ENCODE measurements around the gene CD28.

DNA sequence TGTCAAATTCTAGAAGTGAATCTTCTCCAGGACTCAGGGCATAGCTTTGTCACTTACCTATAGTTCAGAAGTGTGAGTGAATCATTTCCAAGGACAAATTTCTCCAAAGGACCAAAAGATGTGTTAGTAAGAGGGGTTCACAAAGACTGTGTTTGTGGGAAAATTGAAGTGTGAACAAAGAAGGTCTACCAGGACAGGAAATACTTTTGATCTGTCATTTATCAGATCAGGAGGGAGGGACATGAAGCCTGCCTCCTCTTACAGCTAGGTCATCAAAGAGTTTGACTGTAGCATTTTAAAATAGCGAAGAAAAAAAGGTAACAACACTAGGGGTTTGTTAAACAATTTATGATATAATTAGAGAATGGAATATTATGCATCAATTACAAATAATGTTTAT is 2.0 kb upstream of the CD28 start:
- no peak for TF ChIP-seq POLR2A (IDR thresholded peaks at IDR 0.05; ENCODE audit: low read depth, low read length)
- TF ChIP-seq, protein P1, sequence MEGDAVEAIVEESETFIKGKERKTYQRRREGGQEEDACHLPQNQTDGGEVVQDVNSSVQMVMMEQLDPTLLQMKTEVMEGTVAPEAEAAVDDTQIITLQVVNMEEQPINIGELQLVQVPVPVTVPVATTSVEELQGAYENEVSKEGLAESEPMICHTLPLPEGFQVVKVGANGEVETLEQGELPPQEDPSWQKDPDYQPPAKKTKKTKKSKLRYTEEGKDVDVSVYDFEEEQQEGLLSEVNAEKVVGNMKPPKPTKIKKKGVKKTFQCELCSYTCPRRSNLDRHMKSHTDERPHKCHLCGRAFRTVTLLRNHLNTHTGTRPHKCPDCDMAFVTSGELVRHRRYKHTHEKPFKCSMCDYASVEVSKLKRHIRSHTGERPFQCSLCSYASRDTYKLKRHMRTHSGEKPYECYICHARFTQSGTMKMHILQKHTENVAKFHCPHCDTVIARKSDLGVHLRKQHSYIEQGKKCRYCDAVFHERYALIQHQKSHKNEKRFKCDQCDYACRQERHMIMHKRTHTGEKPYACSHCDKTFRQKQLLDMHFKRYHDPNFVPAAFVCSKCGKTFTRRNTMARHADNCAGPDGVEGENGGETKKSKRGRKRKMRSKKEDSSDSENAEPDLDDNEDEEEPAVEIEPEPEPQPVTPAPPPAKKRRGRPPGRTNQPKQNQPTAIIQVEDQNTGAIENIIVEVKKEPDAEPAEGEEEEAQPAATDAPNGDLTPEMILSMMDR (IDR thresholded peaks at IDR 0.05; ENCODE audit: extremely low read depth in 1 of 2, insufficient read depth in 1 of 2, low read depth in 1 of 2, low read length in 2 of 2): no peak
- TF ChIP-seq, protein P2, sequence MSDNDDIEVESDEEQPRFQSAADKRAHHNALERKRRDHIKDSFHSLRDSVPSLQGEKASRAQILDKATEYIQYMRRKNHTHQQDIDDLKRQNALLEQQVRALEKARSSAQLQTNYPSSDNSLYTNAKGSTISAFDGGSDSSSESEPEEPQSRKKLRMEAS (IDR thresholded peaks at IDR 0.05; ENCODE audit: insufficient read depth, insufficient read length): no peak
- TF ChIP-seq POLR2AphosphoS5 (IDR thresholded peaks at IDR 0.05; ENCODE audit: insufficient read depth, low read depth, low read length): no peak
- no peak for TF ChIP-seq MYC (IDR thresholded peaks at IDR 0.05; ENCODE audit: low read depth, low read length)
- no peak for TF ChIP-seq EZH2 (IDR thresholded peaks at IDR 0.05; ENCODE audit: borderline replicate concordance, low read depth, low read length, severe bottlenecking)
- no peak for TF ChIP-seq GATA2 (IDR thresholded peaks at IDR 0.05; ENCODE audit: insufficient read depth, insufficient read length, low read depth, low read length)
- TF ChIP-seq FOS (IDR thresholded peaks at IDR 0.05; ENCODE audit: borderline replicate concordance, insufficient read depth, low read length): no peak
- no peak for TF ChIP-seq JUN (IDR thresholded peaks at IDR 0.05; ENCODE audit: borderline replicate concordance, insufficient read depth, insufficient read length, low read depth)
